Lung microvascular endothelial cell (primary cell): ENCODE data around the gene VIT. TPM values are rescaled to one million over a fixed set of nuclear protein-coding genes. Genes with fewer than 3 reads are reported as not detected.

Experiments
- DNase-seq, 2 donors: peaks; one replicate each; pipeline versions ENCODE4 v3.0.0 to v3.0.0-alpha.2; 2010; ENCODE audit warnings: low read depth in 2 of 2
- total RNA-seq: library from RNA; depleted of rRNA; stranded (reverse); fragments of >200 nt; gene quantifications from 2 replicates; pipeline ENCODE4 v1.2.1, GENCODE V29; 2014

Gene VIT
- total RNA-seq, 1 donor from 2014 or later, result not detected

GRCh38 chr2:36855429-36855828 lies 158.9 kb downstream of the VIT start:
- DNase-seq, result no peak

GRCh38 chr2:36857713-36858112 lies 161.2 kb downstream of the VIT start:
- DNase-seq, result no peak

DNA sequence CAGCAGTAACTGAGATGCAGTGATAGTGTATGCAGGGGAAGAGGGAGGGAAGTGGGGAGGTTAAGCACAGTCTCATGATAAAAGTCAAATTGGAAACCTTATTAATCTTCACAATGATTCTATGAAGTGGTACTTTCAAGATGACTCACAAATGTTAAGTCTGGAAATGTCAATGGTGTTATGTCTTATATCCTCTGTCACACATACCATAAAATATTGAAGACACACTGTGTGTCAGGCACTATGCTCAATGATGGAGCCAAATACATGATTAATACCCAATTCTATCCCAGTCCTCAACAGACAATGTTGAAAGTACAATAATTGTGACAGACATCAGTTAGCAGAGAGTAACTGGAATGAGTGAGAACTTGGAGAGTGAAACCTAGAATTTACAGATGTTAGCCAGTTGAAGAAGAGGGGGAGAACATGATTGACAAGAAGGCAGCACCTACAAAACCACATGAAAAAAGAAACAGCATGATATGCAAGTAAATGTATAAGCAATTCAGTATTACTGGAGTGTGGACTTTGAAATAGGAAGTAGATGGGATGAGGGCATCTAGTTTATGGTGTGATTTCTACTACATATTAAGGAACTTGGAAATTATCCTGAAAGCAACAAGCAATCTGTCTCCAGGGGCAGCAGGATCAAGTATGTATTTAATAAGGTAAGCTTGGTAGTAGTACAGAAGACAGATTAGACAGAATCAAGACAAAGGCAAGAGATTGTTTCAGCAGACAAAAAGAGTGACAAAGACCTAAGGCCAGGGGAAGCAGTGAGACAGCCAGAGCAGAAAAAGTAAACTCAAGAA lies 162.3 kb downstream of the VIT start:
- no peak for DNase-seq

DNA sequence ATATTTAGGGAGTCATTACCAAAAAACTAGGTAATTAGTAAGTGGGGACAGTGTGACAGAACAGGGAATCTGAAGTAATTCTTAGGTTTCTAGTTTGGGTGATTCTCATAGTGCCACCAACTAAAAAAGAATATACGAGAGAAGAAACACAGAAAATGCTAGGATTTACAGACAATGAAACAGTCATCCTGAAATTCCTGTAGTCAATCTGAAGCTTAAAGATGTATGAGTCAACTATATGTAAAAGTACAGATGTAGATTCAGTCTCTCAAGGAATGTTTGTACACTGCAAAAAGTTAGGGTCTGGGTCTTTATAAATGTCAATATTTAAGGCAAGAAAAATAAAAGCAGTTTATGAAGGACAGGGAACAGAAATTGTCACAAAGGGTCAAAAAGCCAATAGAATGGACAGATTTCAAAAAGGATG lies 162.9 kb downstream of the VIT start:
- no peak for DNase-seq

- no peak for DNase-seq
These were observed 165.4 kb downstream of the VIT start for GRCh38 chr2:36861896-36862295.

Other genes starting within 250 kb of the VIT start
- gene FEZ2, start 98.5 kb upstream of the VIT start, total RNA-seq, result 52.1 and 54.2 TPM in 2 replicates